DND-41 (cell line): Measurements from ENCODE around the gene EEFSEC.

Experiments
- ATAC-seq: fragments of 200-7000 bp; cut with Tn5 transposase; 3 replicates; pipeline ENCODE4 v1.9.1; 2021; ENCODE audit warnings: low read depth; ENCODE audit not compliant: insufficient read depth
- DNase-seq: peaks from one replicate; pipeline ENCODE4 v3.0.0-alpha.2; 2020
- H2AFZ ChIP-seq: 2 replicates; pipeline ENCODE4 v1.6.0; 2012; ENCODE audit warnings: low read depth, low read length
- H3K27ac ChIP-seq: 2 replicates; pipeline ENCODE4 v1.5.1; 2012; ENCODE audit warnings: low read length, inconsistent platforms
- H3K27me3 ChIP-seq: fragments of 200-600 bp; sonication (generic); 2 replicates; pipeline ENCODE4 v1.6.0; 2012; ENCODE audit warnings: low read length, mild to moderate bottlenecking, inconsistent platforms; ENCODE audit not compliant: insufficient read depth, poor library complexity
- H3K36me3 ChIP-seq: 2 replicates; pipeline ENCODE4 v1.5.1; 2012; ENCODE audit warnings: low read length, inconsistent platforms; ENCODE audit not compliant: insufficient read depth
- H3K4me1 ChIP-seq: 2 replicates; pipeline ENCODE4 v1.5.1; 2012; ENCODE audit warnings: mild to moderate bottlenecking, low read length; ENCODE audit not compliant: insufficient read depth
- H3K4me2 ChIP-seq: 2 replicates; pipeline ENCODE4 v1.6.0; 2012; ENCODE audit warnings: mild to moderate bottlenecking, moderate library complexity, low read length, inconsistent platforms; ENCODE audit not compliant: insufficient read depth
- H3K4me3 ChIP-seq, 2 experiments: fragments of 200-600 bp in 1 of 2; shearing (Covaris generic) in 1 of 2; 2 replicates each; pipeline ENCODE4 v1.5.1; 2012 to 2016; ENCODE audit warnings: inconsistent platforms in 2 of 2, low read length in 2 of 2, mild to moderate bottlenecking in 2 of 2, low read depth in 1 of 2, moderate library complexity in 1 of 2
- H3K79me2 ChIP-seq: 2 replicates; pipeline ENCODE4 v1.6.0; 2012; ENCODE audit warnings: low read length, inconsistent platforms; ENCODE audit not compliant: insufficient read depth
- H3K9ac ChIP-seq: 2 replicates; pipeline ENCODE4 v1.6.0; 2012; ENCODE audit warnings: low read depth, mild to moderate bottlenecking, inconsistent platforms, low read length, moderate library complexity
- H3K9me3 ChIP-seq: 2 replicates; pipeline ENCODE4 v1.5.1; 2012; ENCODE audit warnings: low read length, moderate library complexity, mild to moderate bottlenecking, inconsistent platforms; ENCODE audit not compliant: insufficient read depth, severe bottlenecking
- H4K20me1 ChIP-seq: 2 replicates; pipeline ENCODE4 v1.6.0; 2012; ENCODE audit warnings: low read length; ENCODE audit not compliant: insufficient read depth
- EZH2 ChIP-seq: IDR thresholded peaks from 3 replicates; pipeline ENCODE4 v1.6.1; 2012; ENCODE audit warnings: borderline replicate concordance, low read depth, mild to moderate bottlenecking, moderate library complexity, low read length, inconsistent platforms; ENCODE audit not compliant: severe bottlenecking
- TF ChIP-seq, protein P1 (sequence below): IDR thresholded peaks from 2 replicates; pipeline ENCODE4 v1.5.1; 2012; ENCODE audit warnings: borderline replicate concordance, low read length, moderate library complexity, mild to moderate bottlenecking; ENCODE audit not compliant: poor library complexity, severe bottlenecking; ENCODE audit errors: extremely low read depth

The EEFSEC gene

DNA sequence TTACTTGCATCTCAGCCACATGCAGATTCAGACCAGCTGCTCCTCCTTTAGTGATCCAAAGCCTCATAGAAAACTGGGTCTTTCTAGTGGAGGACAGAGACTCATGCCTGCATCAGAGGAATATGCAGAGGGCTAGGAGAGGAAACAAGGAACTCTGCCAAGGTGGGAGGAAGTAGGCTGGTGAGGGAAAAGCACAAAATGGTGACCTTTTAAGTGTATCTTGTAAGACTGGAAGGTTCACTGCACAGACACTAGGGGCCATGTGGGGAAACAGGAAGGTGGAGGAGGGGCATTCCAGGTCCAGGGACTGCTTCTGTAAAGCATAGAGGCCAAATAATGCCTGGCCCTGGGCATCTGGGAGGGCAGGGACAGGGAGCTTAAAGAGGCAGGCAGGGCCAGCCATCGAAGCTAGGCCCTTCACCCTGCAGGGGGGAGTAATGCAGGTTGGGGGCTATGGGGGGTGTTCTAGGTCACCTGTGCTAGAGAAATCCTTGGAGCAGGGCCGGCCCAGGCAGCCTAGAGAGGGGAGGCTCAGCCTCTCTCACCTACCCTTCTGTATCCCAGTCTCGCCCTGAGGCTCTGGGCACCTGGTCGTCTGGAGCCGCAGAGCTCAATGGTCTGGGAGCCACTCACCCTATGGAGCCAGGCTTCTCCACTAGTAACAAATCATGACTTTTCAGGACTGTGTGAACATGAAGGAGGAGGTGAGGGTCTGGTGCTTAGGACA, 195.7 kb downstream of the EEFSEC start:
- no peak for TF ChIP-seq EZH2
- TF ChIP-seq, protein P1, sequence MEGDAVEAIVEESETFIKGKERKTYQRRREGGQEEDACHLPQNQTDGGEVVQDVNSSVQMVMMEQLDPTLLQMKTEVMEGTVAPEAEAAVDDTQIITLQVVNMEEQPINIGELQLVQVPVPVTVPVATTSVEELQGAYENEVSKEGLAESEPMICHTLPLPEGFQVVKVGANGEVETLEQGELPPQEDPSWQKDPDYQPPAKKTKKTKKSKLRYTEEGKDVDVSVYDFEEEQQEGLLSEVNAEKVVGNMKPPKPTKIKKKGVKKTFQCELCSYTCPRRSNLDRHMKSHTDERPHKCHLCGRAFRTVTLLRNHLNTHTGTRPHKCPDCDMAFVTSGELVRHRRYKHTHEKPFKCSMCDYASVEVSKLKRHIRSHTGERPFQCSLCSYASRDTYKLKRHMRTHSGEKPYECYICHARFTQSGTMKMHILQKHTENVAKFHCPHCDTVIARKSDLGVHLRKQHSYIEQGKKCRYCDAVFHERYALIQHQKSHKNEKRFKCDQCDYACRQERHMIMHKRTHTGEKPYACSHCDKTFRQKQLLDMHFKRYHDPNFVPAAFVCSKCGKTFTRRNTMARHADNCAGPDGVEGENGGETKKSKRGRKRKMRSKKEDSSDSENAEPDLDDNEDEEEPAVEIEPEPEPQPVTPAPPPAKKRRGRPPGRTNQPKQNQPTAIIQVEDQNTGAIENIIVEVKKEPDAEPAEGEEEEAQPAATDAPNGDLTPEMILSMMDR = no peak
- Histone ChIP-seq H3K27ac (no peak overlapping the region), H3K4me3 (no peak overlapping the region), H3K79me2 (no peaks in the 10 kb centered on the region), H3K9ac (no peak overlapping the region), H3K36me3 (peaks cover 17% of the 10 kb centered on the region; the same call in 1 of the 2 replicates), H3K4me2 (no peak overlapping the region), H3K27me3 (no peaks in the 10 kb centered on the region), H2AFZ (no peak overlapping the region), H4K20me1 (no peaks in the 10 kb centered on the region; the same call in 1 of the 2 replicates), H3K9me3 (no peaks in the 10 kb centered on the region), H3K4me1 (no peaks in the 10 kb centered on the region)
- peak; percentile 31; the same call in 1 of the 3 replicates for ATAC-seq
- no peak for DNase-seq

DNA sequence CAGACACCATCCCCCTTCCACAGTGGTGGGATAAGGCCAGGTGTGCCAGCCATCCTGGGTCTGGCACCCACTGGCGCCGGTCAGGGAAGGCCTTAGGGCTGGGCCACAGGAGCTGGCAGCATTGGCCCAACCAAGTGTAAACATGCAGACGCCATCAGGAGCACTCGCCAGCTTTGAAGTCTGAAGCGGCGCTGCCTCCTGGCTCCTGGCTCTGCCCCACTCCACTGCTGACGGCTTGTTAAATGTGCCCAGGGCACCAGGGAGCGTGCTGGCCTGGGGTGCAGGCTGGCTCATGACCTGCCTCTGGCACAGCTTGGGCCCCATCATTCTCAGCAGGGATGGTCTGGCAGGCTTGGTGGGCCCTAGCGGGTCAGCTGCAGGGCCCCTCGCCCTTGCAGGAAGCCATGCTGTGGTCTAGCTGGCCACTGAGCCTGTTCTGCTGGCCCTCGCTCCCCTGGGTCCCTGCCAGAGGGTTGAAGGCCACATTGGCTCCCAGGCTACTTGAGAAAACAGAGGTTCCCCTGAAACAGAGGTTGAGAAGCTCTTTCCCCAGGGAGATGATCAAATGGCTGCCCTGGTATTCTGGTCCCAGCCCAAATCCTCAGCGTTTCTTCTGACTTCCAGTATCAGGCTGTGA, 196.8 kb downstream of the EEFSEC start:
- Histone ChIP-seq H3K9me3 (no peaks in the 10 kb centered on the region), H3K27ac (no peak overlapping the region), H2AFZ (no peak overlapping the region), H3K27me3 (no peaks in the 10 kb centered on the region), H3K79me2 (no peaks in the 10 kb centered on the region), H4K20me1 (no peaks in the 10 kb centered on the region; the same call in 1 of the 2 replicates), H3K9ac (no peak overlapping the region), H3K4me2 (no peak overlapping the region), H3K36me3 (peaks cover 12% of the 10 kb centered on the region; the same call in 1 of the 2 replicates), H3K4me3 (no peak overlapping the region), H3K4me1 (no peaks in the 10 kb centered on the region)
- no peak for ATAC-seq
- DNase-seq = no peak
- TF ChIP-seq, protein P1 = no peak

DNA sequence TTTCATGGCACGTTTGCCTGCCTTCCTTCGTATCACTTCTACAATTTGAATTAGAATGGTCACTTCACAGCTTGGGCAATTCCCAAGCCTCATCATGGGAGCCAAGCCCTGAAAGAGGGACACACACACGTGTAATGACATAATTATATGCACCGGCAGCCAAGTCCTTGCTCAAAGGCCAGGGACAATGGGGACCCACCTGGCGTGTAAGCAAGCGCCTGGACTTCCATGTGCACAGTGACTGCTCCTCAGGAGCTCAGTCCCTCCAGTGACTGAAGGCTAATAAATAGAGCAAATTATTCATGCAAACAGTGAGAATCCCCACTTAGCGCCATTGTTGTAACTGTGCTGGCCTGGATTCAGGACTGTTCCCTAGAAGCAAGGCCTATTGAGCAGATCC, 198.3 kb downstream of the EEFSEC start:
- TF ChIP-seq EZH2 = no peak
- Histone ChIP-seq H3K4me1 (no peaks in the 10 kb centered on the region), H3K27ac (no peak overlapping the region), H4K20me1 (no peaks in the 10 kb centered on the region; the same call in 1 of the 2 replicates), H3K36me3 (peaks cover 12% of the 10 kb centered on the region; the same call in 1 of the 2 replicates), H3K4me3 (no peak overlapping the region), H3K27me3 (no peaks in the 10 kb centered on the region), H3K4me2 (no peak overlapping the region), H3K9me3 (no peaks in the 10 kb centered on the region), H3K79me2 (no peaks in the 10 kb centered on the region), H3K9ac (no peak overlapping the region), H2AFZ (no peak overlapping the region)
- no peak for DNase-seq
- ATAC-seq = no peak

DNA sequence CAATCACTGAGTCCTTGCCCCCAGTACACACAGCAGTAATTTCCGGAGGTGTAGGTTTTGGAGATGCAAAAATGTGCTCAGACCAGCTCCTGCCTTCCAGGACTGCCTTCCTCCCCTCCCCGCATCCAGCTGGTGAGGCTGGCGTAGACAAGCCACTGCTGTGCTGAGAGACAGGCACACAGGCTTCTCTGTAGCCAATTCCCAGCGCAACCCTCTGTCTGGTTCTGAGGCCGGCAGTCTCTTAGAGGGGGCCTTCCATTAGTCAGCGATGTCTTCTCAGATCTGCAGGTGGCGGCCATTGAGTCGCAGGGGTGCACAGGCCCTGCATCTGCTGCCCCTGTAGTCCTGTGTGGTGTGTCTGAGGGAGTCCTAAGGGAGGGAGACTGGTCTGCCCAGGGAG, 199.0 kb downstream of the EEFSEC start:
- Histone ChIP-seq H3K36me3 (peaks cover 12% of the 10 kb centered on the region; the same call in 1 of the 2 replicates), H3K4me1 (no peaks in the 10 kb centered on the region), H3K4me2 (no peak overlapping the region), H4K20me1 (no peaks in the 10 kb centered on the region; the same call in 1 of the 2 replicates), H3K27me3 (no peaks in the 10 kb centered on the region), H3K27ac (no peak overlapping the region), H3K4me3 (no peak overlapping the region), H2AFZ (no peak overlapping the region), H3K9ac (no peak overlapping the region), H3K79me2 (no peaks in the 10 kb centered on the region), H3K9me3 (no peaks in the 10 kb centered on the region)
- ATAC-seq = no peak
- DNase-seq = no peak
- TF ChIP-seq EZH2 = no peak
- TF ChIP-seq, protein P1 = no peak
